ENCODE results near the gene KCNF1.

KCNF1 gene

GRCh38 chr2:10889651-10890215 lies 22.0 kb upstream of the KCNF1 start:
- no peak overlapping the region for H2AFZ ChIP-seq
- no peak for TF ChIP-seq CTCF (IDR thresholded peaks at IDR 0.05)
- no peaks in the 10 kb centered on the region for H3K36me3 ChIP-seq (ENCODE audit: control insufficient read depth, insufficient read depth, low read length)
- H3K9me3 ChIP-seq (ENCODE audit: control insufficient read depth, low read length) = no peaks in the 10 kb centered on the region
- H3K4me1 ChIP-seq = no peaks in the 10 kb centered on the region
- no peak overlapping the region for H3K4me3 ChIP-seq (ENCODE audit: low read depth, low read length)
- no peak overlapping the region for H3K27ac ChIP-seq
- no peaks in the 10 kb centered on the region for H3K27me3 ChIP-seq (ENCODE audit: control insufficient read depth, insufficient read depth, low read length)
- no peak overlapping the region for H3K4me2 ChIP-seq (ENCODE audit: low read length)
- no peak overlapping the region for H3K9ac ChIP-seq
- H3K79me2 ChIP-seq = no peaks in the 10 kb centered on the region

GRCh38 chr2:10890706-10891270 lies 20.9 kb upstream of the KCNF1 start:
- no peaks in the 10 kb centered on the region for H3K9me3 ChIP-seq (ENCODE audit: control insufficient read depth, low read length)
- H3K79me2 ChIP-seq = no peaks in the 10 kb centered on the region
- no peak overlapping the region for H3K9ac ChIP-seq
- no peak overlapping the region for H2AFZ ChIP-seq
- H3K4me2 ChIP-seq (ENCODE audit: low read length) = no peak overlapping the region
- H3K36me3 ChIP-seq (ENCODE audit: control insufficient read depth, insufficient read depth, low read length) = no peaks in the 10 kb centered on the region
- H3K4me3 ChIP-seq (ENCODE audit: low read depth, low read length) = no peak overlapping the region
- no peak for TF ChIP-seq CTCF (IDR thresholded peaks at IDR 0.05)
- H3K27ac ChIP-seq = no peak overlapping the region
- no peaks in the 10 kb centered on the region for H3K27me3 ChIP-seq (ENCODE audit: control insufficient read depth, insufficient read depth, low read length)
- H3K4me1 ChIP-seq = no peaks in the 10 kb centered on the region

- no peaks in the 10 kb centered on the region for H3K36me3 ChIP-seq (ENCODE audit: control insufficient read depth, insufficient read depth, low read length)
- no peak overlapping the region for H3K9ac ChIP-seq
- H2AFZ ChIP-seq = no peak overlapping the region
Measured at GRCh38 chr2:10891390-10891789, 20.3 kb upstream of the KCNF1 start.

GRCh38 chr2:10891848-10892247 lies 19.9 kb upstream of the KCNF1 start:
- Histone ChIP-seq H2AFZ (no peak overlapping the region), H3K27ac (no peak overlapping the region), H3K4me1 (no peaks in the 10 kb centered on the region), H3K79me2 (no peaks in the 10 kb centered on the region), H3K27me3 (ENCODE audit: control insufficient read depth, insufficient read depth, low read length) (no peaks in the 10 kb centered on the region), H3K4me3 (ENCODE audit: low read depth, low read length) (no peak overlapping the region), H3K36me3 (ENCODE audit: control insufficient read depth, insufficient read depth, low read length) (no peaks in the 10 kb centered on the region), H3K9me3 (ENCODE audit: control insufficient read depth, low read length) (no peaks in the 10 kb centered on the region), H3K4me2 (ENCODE audit: low read length) (no peak overlapping the region), H3K9ac (no peak overlapping the region)
- TF ChIP-seq CTCF (IDR thresholded peaks at IDR 0.05) = no peak

More at GRCh38 chr2:10891390-10891789, 20.3 kb upstream of the KCNF1 start:
- H3K27ac ChIP-seq = no peak overlapping the region
- no peaks in the 10 kb centered on the region for H3K4me1 ChIP-seq
- H3K27me3 ChIP-seq (ENCODE audit: control insufficient read depth, insufficient read depth, low read length) = no peaks in the 10 kb centered on the region
- TF ChIP-seq CTCF (IDR thresholded peaks at IDR 0.05) = no peak
- no peaks in the 10 kb centered on the region for H3K9me3 ChIP-seq (ENCODE audit: control insufficient read depth, low read length)
- no peak overlapping the region for H3K4me2 ChIP-seq (ENCODE audit: low read length)
- no peaks in the 10 kb centered on the region for H3K79me2 ChIP-seq
- no peak overlapping the region for H3K4me3 ChIP-seq (ENCODE audit: low read depth, low read length)

- Histone ChIP-seq H3K27ac (no peak overlapping the region), H3K9me3 (ENCODE audit: control insufficient read depth, low read length) (no peaks in the 10 kb centered on the region), H3K4me1 (no peaks in the 10 kb centered on the region), H3K36me3 (ENCODE audit: control insufficient read depth, insufficient read depth, low read length) (no peaks in the 10 kb centered on the region), H2AFZ (no peak overlapping the region), H3K79me2 (no peaks in the 10 kb centered on the region), H3K4me2 (ENCODE audit: low read length) (no peak overlapping the region), H3K27me3 (ENCODE audit: control insufficient read depth, insufficient read depth, low read length) (no peaks in the 10 kb centered on the region), H3K4me3 (ENCODE audit: low read depth, low read length) (no peak overlapping the region), H3K9ac (no peak overlapping the region)
- TF ChIP-seq CTCF (IDR thresholded peaks at IDR 0.05) = no peak
Measured at GRCh38 chr2:10892316-10892715, 19.4 kb upstream of the KCNF1 start.

Data from parathyroid adenoma (tissue), 2 donors.